ENCODE data around the gene FBXL3.
"Not testable (repeated sequence)": the region's sequence is repeated elsewhere in the genome, so short reads cannot be mapped to it uniquely, and the experiment has no call there.

The FBXL3 gene

GRCh38 chr13:76969488-76970365 is 57.2 kb downstream of the FBXL3 start:
- Histone ChIP-seq H3K4me1 (peaks cover 0 to 11% (median 0%) of the 10 kb centered on the region in 4 donors), H3K27ac (no peak overlapping the region), H3K4me3 (no peak overlapping the region), H3K9me3 (no peaks in the 10 kb centered on the region), H3K36me3 (no peaks in the 10 kb centered on the region), H3K27me3 (no peaks in the 10 kb centered on the region)
- intact Hi-C loops (cut with DNase I; ENCODE audit: low total_unique reads): no loop called here
- no peak for DNase-seq
- TF ChIP-seq CTCF (IDR thresholded peaks at IDR 0.05): no peak

GRCh38 chr13:76968041-76968440 is 58.9 kb downstream of the FBXL3 start:
- H3K9me3 ChIP-seq: no peaks in the 10 kb centered on the region
- intact Hi-C loops (cut with DNase I; ENCODE audit: low total_unique reads): no loop called here
- H3K4me3 ChIP-seq: no peak overlapping the region
- no peak overlapping the region for H3K27ac ChIP-seq
- no peaks in the 10 kb centered on the region for H3K36me3 ChIP-seq
- no peaks in the 10 kb centered on the region for H3K27me3 ChIP-seq
- no peak for TF ChIP-seq CTCF (IDR thresholded peaks at IDR 0.05)
- DNase-seq: no peak
- H3K4me1 ChIP-seq: peaks cover 0 to 11% (median 0%) of the 10 kb centered on the region in 4 donors

- DNase-seq: no peak
- Histone ChIP-seq H3K27ac (no peak overlapping the region), H3K27me3 (no peaks in the 10 kb centered on the region), H3K36me3 (no peaks in the 10 kb centered on the region), H3K4me1 (peaks cover 0 to 11% (median 0%) of the 10 kb centered on the region in 4 donors), H3K9me3 (no peaks in the 10 kb centered on the region), H3K4me3 (no peak overlapping the region)
- intact Hi-C loops (cut with DNase I; ENCODE audit: low total_unique reads): no loop called here
- no peak for TF ChIP-seq CTCF (IDR thresholded peaks at IDR 0.05)
Measured at GRCh38 chr13:76967031-76967430, 59.9 kb downstream of the FBXL3 start.

DNA sequence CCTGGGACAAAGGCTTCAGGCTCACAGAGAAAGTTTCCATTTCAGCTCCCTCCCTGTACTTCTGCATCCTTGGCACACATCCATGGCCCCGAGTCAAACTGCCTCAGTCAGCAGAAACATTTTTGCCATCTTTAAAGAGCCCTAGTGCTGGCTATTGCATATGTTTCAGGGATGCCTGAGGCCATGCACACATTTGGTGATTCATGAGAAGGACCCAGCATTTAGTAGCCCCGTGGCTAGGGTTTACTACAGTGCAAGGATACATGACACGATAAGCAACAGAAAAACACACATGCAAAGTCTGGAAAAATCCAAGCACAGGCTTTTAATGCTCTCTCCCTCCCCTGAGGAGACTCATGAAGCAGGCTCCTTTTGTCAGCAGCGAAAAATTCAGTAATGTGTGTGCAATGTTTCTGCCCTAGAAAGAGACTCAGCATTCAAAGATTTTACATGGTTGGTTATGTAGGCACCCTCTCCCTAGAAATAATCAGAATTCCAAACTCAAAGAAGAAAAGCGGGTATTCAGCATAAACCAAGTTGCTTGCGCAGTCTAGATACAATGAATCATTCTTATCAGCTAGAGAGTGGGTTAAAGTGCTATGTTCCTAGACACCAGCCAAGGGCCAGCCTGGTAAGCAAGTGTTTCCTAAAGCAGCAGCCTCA is 61.1 kb downstream of the FBXL3 start:
- Histone ChIP-seq H3K27ac (no peak overlapping the region), H3K9me3 (peaks cover 0 to 3% (median 0%) of the 10 kb centered on the region in 3 donors), H3K36me3 (no peaks in the 10 kb centered on the region), H3K4me1 (peaks cover 0 to 11% (median 0%) of the 10 kb centered on the region in 4 donors), H3K27me3 (no peaks in the 10 kb centered on the region), H3K4me3 (no peak overlapping the region)
- intact Hi-C loops (cut with DNase I; ENCODE audit: low total_unique reads): no loop called here
- peak; percentile 69 to 73 for DNase-seq
- no peak for TF ChIP-seq CTCF (IDR thresholded peaks at IDR 0.05)

- H3K4me1 ChIP-seq; H3K36me3 ChIP-seq; H3K4me3 ChIP-seq; DNase-seq; H3K27ac ChIP-seq; H3K27me3 ChIP-seq; intact Hi-C loops (cut with DNase I; ENCODE audit: low total_unique reads): not testable (repeated sequence)
- peaks cover 0 to 19% (median 13%) of the 10 kb centered on the region in 3 donors for H3K9me3 ChIP-seq
Measured at GRCh38 chr13:76959734-76960133, 67.2 kb downstream of the FBXL3 start.

GRCh38 chr13:76958841-76959432 is 68.0 kb downstream of the FBXL3 start:
- Histone ChIP-seq H3K9me3 (peaks cover 0 to 19% (median 13%) of the 10 kb centered on the region in 3 donors), H3K4me1 (no peaks in the 10 kb centered on the region), H3K27ac (no peak overlapping the region), H3K36me3 (no peaks in the 10 kb centered on the region), H3K4me3 (no peak overlapping the region), H3K27me3 (no peaks in the 10 kb centered on the region)
- intact Hi-C loops (cut with DNase I; ENCODE audit: low total_unique reads): no loop called here
- TF ChIP-seq CTCF (IDR thresholded peaks at IDR 0.05): no peak
- DNase-seq: no peak
